Sigmoid colon (tissue), 7 donors: ENCODE measurements around the gene ILRUN. TPM values are rescaled to one million over a fixed set of nuclear protein-coding genes. Genes with fewer than 3 reads are reported as not detected.
"Not testable (repeated sequence)": the region's sequence is repeated elsewhere in the genome, so short reads cannot be mapped to it uniquely, and the experiment has no call there.

Source experiments
- DNase-seq: peaks from one replicate; pipeline ENCODE4 v3.0.0-alpha.2; 2019
- H3K27ac ChIP-seq, 4 donors: fragments of 200-600 bp; sonication (generic); one replicate each; pipeline ENCODE4 v1.5.1; 2016 to 2019; ENCODE audit warnings: mild to moderate bottlenecking in 1 of 4
- H3K27me3 ChIP-seq, 3 donors: fragments of 200-600 bp; sonication (generic); one replicate each; pipeline ENCODE4 v1.5.1; 2019; ENCODE audit warnings: mild to moderate bottlenecking in 1 of 3
- H3K36me3 ChIP-seq, 4 donors: fragments of 200-600 bp; sonication (generic); one replicate each; pipeline ENCODE4 v1.5.1; 2016 to 2019
- H3K4me1 ChIP-seq, 4 donors: fragments of 200-600 bp; sonication (generic); one replicate each; pipeline ENCODE4 v1.5.1; 2017 to 2019
- H3K4me3 ChIP-seq, 4 donors: fragments of 200-600 bp; sonication (generic); one replicate each; pipeline ENCODE4 v1.5.1; 2017 to 2019; ENCODE audit warnings: mild to moderate bottlenecking in 2 of 4, moderate library complexity in 1 of 4
- H3K9me3 ChIP-seq, 4 donors: fragments of 200-600 bp in 3 of 4; sonication (generic) in 3 of 4; one replicate each; pipeline versions ENCODE4 v1.5.1 to v1.6.1; 2013 to 2019
- CTCF ChIP-seq, 4 experiments: fragments of 450-650 bp in 3 of 4; fragments of 200-600 bp in 1 of 4; IDR thresholded peaks; one replicate each; pipeline ENCODE4 v1.5.1; 2016 to 2019; ENCODE audit warnings: antibody characterized with exemption in 4 of 4, mild to moderate bottlenecking in 3 of 4, moderate library complexity in 2 of 4
- EP300 ChIP-seq, 4 donors: sonication (generic); formaldehyde crosslinking; IDR thresholded peaks; one replicate each; pipeline ENCODE4 v1.6.1; 2017; ENCODE audit warnings: antibody characterized with exemption in 4 of 4
- POLR2A ChIP-seq, 2 donors: fragments of 450-650 bp; IDR thresholded peaks; one replicate each; pipeline ENCODE4 v1.6.1; 2016; ENCODE audit warnings: antibody characterized with exemption in 2 of 2, mild to moderate bottlenecking in 2 of 2, moderate library complexity in 2 of 2
- POLR2AphosphoS5 ChIP-seq, 4 donors: sonication (generic); formaldehyde crosslinking; IDR thresholded peaks; one replicate each; pipeline ENCODE4 v1.6.1; 2017; ENCODE audit warnings: antibody characterized with exemption in 4 of 4
- WGBS, 2 donors: extraction: QIAGEN DNeasy Blood & Tissue Kit; methylation state at CpG; one replicate each; pipeline ENCODE4 v1.1.7; 2013; 5-methylcytosine and 5-hydroxymethylcytosine counted together
- intact Hi-C: fragments of 100-400 bp; cut with DNase I; formaldehyde crosslinking; loops from one replicate; pipeline ENCODE4 v1.15.1; 2023
- polyA plus RNA-seq, 3 donors: library from polyadenylated mRNA; stranded (reverse); fragments of 200-250 nt; gene quantifications; one replicate each; pipeline ENCODE4 v1.2.3, GENCODE V29; 2013
- total RNA-seq, 4 donors: library from RNA; depleted of rRNA; stranded (reverse); fragments of >200 nt; gene quantifications; one replicate each; pipeline ENCODE4 v1.1.0, GENCODE V29; 2016
- donor health status: healthy with polysubstance abuse.
- donor health status: Bipolar disorder and iron deficiency.
- donor health status: healthy.

ILRUN gene
- total and polyA plus RNA-seq, 7 donors = 35.4 to 79.3 (median 62.7) TPM

- intact Hi-C loops = no loop called here
- TF ChIP-seq POLR2AphosphoS5 (IDR thresholded peaks at IDR 0.05) (no peak), POLR2A (IDR thresholded peaks at IDR 0.05) (no peak), CTCF (IDR thresholded peaks at IDR 0.05) (no peak), EP300 (IDR thresholded peaks at IDR 0.05) (no peak)
- no peak for DNase-seq
- no peaks in the 10 kb centered on the region for H3K9me3 ChIP-seq
- 67 to 75% methylated on average over 1 of the region's 1 CpG for WGBS, 2 donors
- no peaks in the 10 kb centered on the region for H3K27me3 ChIP-seq
- no peak overlapping the region for H3K4me3 ChIP-seq
- H3K27ac ChIP-seq = peak overlapping the region in 3 of 4 donors; percentile 2 to 36 (median 13)
- H3K4me1 ChIP-seq = peaks cover 0 to 33% (median 23%) of the 10 kb centered on the region in 4 donors
- H3K36me3 ChIP-seq = no peaks in the 10 kb centered on the region
Observed at GRCh38 chr6:34679552-34680253, 16.9 kb downstream of the ILRUN start.

DNA sequence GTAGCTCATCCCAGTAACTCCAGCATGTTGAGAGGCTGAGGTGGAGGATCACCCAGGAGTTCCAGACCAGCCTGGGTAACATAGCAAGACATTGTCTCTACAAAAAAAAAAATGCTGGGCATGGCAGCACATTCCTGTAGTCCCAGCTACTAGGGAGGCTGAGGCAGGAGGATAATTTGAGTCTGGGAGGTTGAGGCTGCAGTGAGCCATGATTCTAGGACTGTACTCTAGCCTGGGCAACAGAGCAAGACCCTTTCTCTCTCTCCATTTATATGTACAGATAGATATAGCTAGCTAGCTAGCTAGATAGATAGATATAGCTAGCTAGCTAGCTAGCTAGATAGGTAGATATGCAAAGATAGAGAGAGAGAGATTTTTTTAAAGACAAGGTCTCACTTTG is 20.4 kb downstream of the ILRUN start:
- Histone ChIP-seq H3K27me3 (no peaks in the 10 kb centered on the region), H3K4me1 (peaks cover 0 to 46% (median 34%) of the 10 kb centered on the region in 4 donors), H3K4me3 (no peak overlapping the region), H3K36me3 (no peaks in the 10 kb centered on the region), H3K9me3 (no peaks in the 10 kb centered on the region), H3K27ac (no peak overlapping the region)
- TF ChIP-seq CTCF (IDR thresholded peaks at IDR 0.05) (no peak), EP300 (IDR thresholded peaks at IDR 0.05) (no peak), POLR2AphosphoS5 (IDR thresholded peaks at IDR 0.05) (no peak), POLR2A (IDR thresholded peaks at IDR 0.05) (no peak)
- intact Hi-C loops = no loop called here
- no peak for DNase-seq

DNA sequence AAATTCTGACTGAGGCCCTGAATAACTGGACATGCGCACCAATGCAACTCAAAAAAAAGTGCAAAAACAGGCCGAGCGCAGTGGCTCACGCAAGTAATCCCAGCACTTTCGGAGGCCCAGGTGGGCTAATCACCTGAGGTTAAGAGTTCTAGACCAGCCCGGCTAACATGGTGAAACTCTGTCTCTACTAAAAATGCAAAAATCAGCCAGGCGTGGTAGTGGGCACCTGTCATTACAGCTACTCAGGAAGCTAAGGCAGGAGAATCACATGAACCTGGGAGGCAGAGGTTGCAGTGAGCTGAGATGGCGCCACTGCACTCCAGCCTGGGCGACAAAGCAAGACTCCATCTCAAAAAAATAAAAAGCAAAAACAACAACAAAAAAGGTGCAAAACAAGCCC is 21.6 kb downstream of the ILRUN start:
- H3K9me3 ChIP-seq, intact Hi-C loops, H3K36me3 ChIP-seq, DNase-seq, H3K4me3 ChIP-seq, H3K27ac ChIP-seq, H3K27me3 ChIP-seq: not testable (repeated sequence)
- peaks cover 0 to 36% (median 23%) of the 10 kb centered on the region in 4 donors for H3K4me1 ChIP-seq
- 73 to 80% methylated on average over 9 of the region's 9 CpGs for WGBS, 2 donors

GRCh38 chr6:34674268-34674639 is 22.3 kb downstream of the ILRUN start:
- no peaks in the 10 kb centered on the region for H3K9me3 ChIP-seq
- H3K27ac ChIP-seq = peak overlapping the region in 1 of 4 donors; percentile 18
- H3K36me3 ChIP-seq = no peaks in the 10 kb centered on the region
- H3K4me3 ChIP-seq = no peak overlapping the region
- no peaks in the 10 kb centered on the region for H3K27me3 ChIP-seq
- TF ChIP-seq POLR2AphosphoS5 (IDR thresholded peaks at IDR 0.05) (no peak), CTCF (IDR thresholded peaks at IDR 0.05) (no peak)
- DNase-seq = no peak
- intact Hi-C loops = no loop called here
- 50 to 84% methylated on average over 5 of the region's 5 CpGs for WGBS, 2 donors
- H3K4me1 ChIP-seq = peaks cover 0 to 31% (median 18%) of the 10 kb centered on the region in 4 donors

DNA sequence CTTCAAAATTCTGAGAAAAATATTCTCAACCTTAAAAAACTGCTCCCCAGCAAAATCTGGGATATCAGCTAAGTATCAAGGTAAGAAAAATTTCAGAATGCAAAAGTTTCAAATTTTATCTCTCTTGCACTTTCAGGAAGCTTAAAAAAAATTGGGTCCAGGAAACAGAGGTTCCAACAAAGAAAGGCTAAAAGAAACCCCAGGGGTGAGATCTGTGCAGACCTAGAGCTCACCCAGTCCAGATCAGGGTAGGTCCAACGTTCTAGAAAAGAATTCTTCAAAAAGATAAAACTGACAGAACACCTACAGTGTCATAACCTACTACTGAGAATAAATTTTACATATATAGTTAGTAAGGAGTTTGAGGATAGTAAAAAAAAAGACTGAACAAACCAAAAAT is 23.5 kb downstream of the ILRUN start:
- no peak overlapping the region for H3K27ac ChIP-seq
- no peak overlapping the region for H3K4me3 ChIP-seq
- TF ChIP-seq POLR2AphosphoS5 (IDR thresholded peaks at IDR 0.05) (no peak), CTCF (IDR thresholded peaks at IDR 0.05) (no peak), EP300 (IDR thresholded peaks at IDR 0.05) (no peak), POLR2A (IDR thresholded peaks at IDR 0.05) (no peak)
- no peaks in the 10 kb centered on the region for H3K36me3 ChIP-seq
- no peak for DNase-seq
- WGBS, 2 donors = 4 to 8% methylated on average over 1 of the region's 1 CpG
- H3K9me3 ChIP-seq = no peaks in the 10 kb centered on the region
- H3K4me1 ChIP-seq = peaks cover 0 to 28% (median 17%) of the 10 kb centered on the region in 4 donors
- intact Hi-C loops = no loop called here
- no peaks in the 10 kb centered on the region for H3K27me3 ChIP-seq
